Measurements from ENCODE around the gene FAM107B. TPM values are rescaled to one million over a fixed set of nuclear protein-coding genes. Genes with fewer than 3 reads are reported as not detected.

Gene FAM107B
- total RNA-seq, 1 experiment from 2014 or later: 61.6 TPM

DNA sequence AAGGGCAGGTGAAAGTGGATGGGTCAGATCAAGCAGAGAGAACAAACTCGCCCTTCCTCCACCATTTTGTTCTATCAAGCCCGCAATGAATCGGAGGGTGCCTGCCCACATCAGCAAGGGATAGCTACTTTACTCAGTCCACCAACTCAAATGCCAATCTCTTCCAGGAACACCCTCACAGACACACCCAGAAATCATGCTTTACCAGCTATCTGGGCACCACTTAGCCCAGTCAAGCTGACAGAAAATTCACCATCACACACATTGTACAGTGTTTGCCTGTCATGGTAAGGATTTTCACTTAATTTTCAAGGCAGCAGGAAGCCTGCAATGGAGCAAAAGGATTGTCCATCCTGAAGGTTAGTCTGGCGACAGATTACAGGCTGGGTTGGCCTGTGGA, 75.2 kb downstream of the FAM107B start:
- CTCF ChIA-PET: no interaction called here
- no peak for TF ChIP-seq EZH2 (IDR thresholded peaks at IDR 0.05; ENCODE audit: borderline replicate concordance, low read depth, low read length, poor library complexity, severe bottlenecking)
- TF ChIP-seq, protein P1, sequence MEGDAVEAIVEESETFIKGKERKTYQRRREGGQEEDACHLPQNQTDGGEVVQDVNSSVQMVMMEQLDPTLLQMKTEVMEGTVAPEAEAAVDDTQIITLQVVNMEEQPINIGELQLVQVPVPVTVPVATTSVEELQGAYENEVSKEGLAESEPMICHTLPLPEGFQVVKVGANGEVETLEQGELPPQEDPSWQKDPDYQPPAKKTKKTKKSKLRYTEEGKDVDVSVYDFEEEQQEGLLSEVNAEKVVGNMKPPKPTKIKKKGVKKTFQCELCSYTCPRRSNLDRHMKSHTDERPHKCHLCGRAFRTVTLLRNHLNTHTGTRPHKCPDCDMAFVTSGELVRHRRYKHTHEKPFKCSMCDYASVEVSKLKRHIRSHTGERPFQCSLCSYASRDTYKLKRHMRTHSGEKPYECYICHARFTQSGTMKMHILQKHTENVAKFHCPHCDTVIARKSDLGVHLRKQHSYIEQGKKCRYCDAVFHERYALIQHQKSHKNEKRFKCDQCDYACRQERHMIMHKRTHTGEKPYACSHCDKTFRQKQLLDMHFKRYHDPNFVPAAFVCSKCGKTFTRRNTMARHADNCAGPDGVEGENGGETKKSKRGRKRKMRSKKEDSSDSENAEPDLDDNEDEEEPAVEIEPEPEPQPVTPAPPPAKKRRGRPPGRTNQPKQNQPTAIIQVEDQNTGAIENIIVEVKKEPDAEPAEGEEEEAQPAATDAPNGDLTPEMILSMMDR (conservative IDR thresholded peaks at IDR 0.05; ENCODE audit: low read depth, low read length): no peak
- intact Hi-C loops (cut with micrococcal nuclease; ENCODE audit: unreplicated experiment): no loop called here
- Histone ChIP-seq H3K4me3 (ENCODE audit: low read depth, low read length, poor library complexity, severe bottlenecking) (no peak overlapping the region), H3K27me3 (replicated peaks; ENCODE audit: insufficient read depth, low read depth, low read length, poor library complexity) (no peaks in the 10 kb centered on the region), H3K9me3 (ENCODE audit: low read depth, low read length, poor library complexity, severe bottlenecking) (no peaks in the 10 kb centered on the region), H3K4me1 (ENCODE audit: insufficient read depth, low read length, poor library complexity, severe bottlenecking) (no peaks in the 10 kb centered on the region), H3K36me3 (ENCODE audit: insufficient read depth, low read length, poor library complexity, severe bottlenecking) (no peaks in the 10 kb centered on the region), H3K27ac (ENCODE audit: low read depth, low read length, poor library complexity, severe bottlenecking) (no peak overlapping the region)
- POLR2A ChIA-PET (ENCODE audit: low non-redundant PET): no interaction called here
- BruUV-seq (replicated peaks): no TSS peak
- no peak for DNase-seq (ENCODE audit: low spot score)

DNA sequence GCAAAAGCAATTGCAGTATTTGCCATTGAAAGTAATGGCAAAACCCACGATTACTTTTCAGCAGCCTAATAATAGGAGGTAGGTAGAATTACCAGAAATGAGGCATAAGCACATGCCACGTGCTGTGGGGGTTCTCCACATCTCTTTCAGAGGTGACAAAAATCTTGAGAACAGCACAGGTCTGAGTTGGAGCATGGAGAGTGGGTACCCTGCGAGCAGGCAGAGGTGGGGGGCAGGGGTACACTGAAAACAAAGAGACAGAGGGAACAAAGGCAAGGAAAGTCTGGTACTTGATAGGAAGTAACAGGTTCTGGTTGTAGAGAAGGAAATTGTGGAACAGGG, 75.9 kb downstream of the FAM107B start:
- DNase-seq (ENCODE audit: low spot score): no peak
- intact Hi-C loops (cut with micrococcal nuclease; ENCODE audit: unreplicated experiment): no loop called here
- no peaks in the 10 kb centered on the region for H3K36me3 ChIP-seq (ENCODE audit: insufficient read depth, low read length, poor library complexity, severe bottlenecking)
- H3K4me3 ChIP-seq (ENCODE audit: low read depth, low read length, poor library complexity, severe bottlenecking): no peak overlapping the region
- no peaks in the 10 kb centered on the region for H3K4me1 ChIP-seq (ENCODE audit: insufficient read depth, low read length, poor library complexity, severe bottlenecking)
- BruUV-seq (replicated peaks): no TSS peak
- no peak overlapping the region for H3K27ac ChIP-seq (ENCODE audit: low read depth, low read length, poor library complexity, severe bottlenecking)
- TF ChIP-seq EZH2 (IDR thresholded peaks at IDR 0.05; ENCODE audit: borderline replicate concordance, low read depth, low read length, poor library complexity, severe bottlenecking): no peak
- TF ChIP-seq, protein P1 (conservative IDR thresholded peaks at IDR 0.05; ENCODE audit: low read depth, low read length): no peak
- no peaks in the 10 kb centered on the region for H3K27me3 ChIP-seq (replicated peaks; ENCODE audit: insufficient read depth, low read depth, low read length, poor library complexity)
- ChIA-PET POLR2A (ENCODE audit: low non-redundant PET) (no interaction called here), CTCF (no interaction called here)
- no peaks in the 10 kb centered on the region for H3K9me3 ChIP-seq (ENCODE audit: low read depth, low read length, poor library complexity, severe bottlenecking)

DNA sequence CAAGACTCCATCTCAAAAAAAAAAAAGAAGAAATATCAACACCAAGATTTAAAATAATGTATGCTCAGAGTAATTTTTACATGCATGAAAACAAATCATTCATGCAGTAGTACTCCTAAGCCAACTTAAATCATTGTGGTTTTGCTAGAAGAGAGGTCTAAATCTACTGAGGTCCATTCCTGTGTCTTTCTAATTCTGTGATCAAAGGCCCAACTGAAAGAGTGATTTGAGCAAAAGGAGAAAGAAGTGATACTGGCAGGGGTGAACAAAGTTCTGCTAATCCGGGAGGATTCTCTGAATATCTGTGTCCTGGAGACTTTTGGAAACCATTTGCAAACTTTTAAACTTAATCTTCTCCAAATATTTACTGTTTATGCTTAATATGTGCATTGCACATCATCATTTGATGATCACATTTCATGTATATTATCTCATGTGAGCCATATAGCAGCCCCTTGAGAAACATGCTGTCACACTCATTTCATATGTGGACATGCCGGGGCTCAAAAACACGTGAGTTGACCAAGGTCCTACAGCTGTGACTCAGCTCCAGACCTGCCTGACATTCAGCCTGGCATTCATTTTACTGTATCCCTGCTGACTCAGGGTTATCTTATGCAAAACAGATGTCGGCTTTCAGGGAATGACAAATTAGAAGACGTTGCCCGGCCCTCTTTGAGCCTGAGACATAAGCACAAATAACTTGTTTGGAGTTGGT, 76.4 kb downstream of the FAM107B start:
- H3K4me3 ChIP-seq (ENCODE audit: low read depth, low read length, poor library complexity, severe bottlenecking): no peak overlapping the region
- no TSS peak for BruUV-seq (replicated peaks)
- intact Hi-C loops (cut with micrococcal nuclease; ENCODE audit: unreplicated experiment): no loop called here
- no peaks in the 10 kb centered on the region for H3K36me3 ChIP-seq (ENCODE audit: insufficient read depth, low read length, poor library complexity, severe bottlenecking)
- no peaks in the 10 kb centered on the region for H3K27me3 ChIP-seq (replicated peaks; ENCODE audit: insufficient read depth, low read depth, low read length, poor library complexity)
- no peak overlapping the region for H3K27ac ChIP-seq (ENCODE audit: low read depth, low read length, poor library complexity, severe bottlenecking)
- TF ChIP-seq, protein P1 (conservative IDR thresholded peaks at IDR 0.05; ENCODE audit: low read depth, low read length): no peak
- no peak for TF ChIP-seq EZH2 (IDR thresholded peaks at IDR 0.05; ENCODE audit: borderline replicate concordance, low read depth, low read length, poor library complexity, severe bottlenecking)
- POLR2A ChIA-PET (ENCODE audit: low non-redundant PET): no interaction called here
- no peaks in the 10 kb centered on the region for H3K9me3 ChIP-seq (ENCODE audit: low read depth, low read length, poor library complexity, severe bottlenecking)
- CTCF ChIA-PET: no interaction called here
- no peak for DNase-seq (ENCODE audit: low spot score)
- no peaks in the 10 kb centered on the region for H3K4me1 ChIP-seq (ENCODE audit: insufficient read depth, low read length, poor library complexity, severe bottlenecking)
